Vagina (tissue), 2 donors: ENCODE data around the gene SHANK1.

Experiments
- CTCF ChIP-seq, 3 experiments: fragments of 450-650 bp in 2 of 3; fragments of 200-600 bp in 1 of 3; sonication (generic) in 1 of 3; IDR thresholded peaks; one replicate each; pipeline ENCODE4 v1.5.1; 2017 to 2019; ENCODE audit warnings: antibody characterized with exemption in 3 of 3, mild to moderate bottlenecking in 2 of 3, moderate library complexity in 2 of 3
- POLR2A ChIP-seq, 2 donors: fragments of 450-650 bp; IDR thresholded peaks; one replicate each; pipeline ENCODE4 v1.6.1; 2017; ENCODE audit warnings: antibody characterized with exemption in 2 of 2, mild to moderate bottlenecking in 2 of 2, moderate library complexity in 2 of 2

- TF ChIP-seq CTCF (IDR thresholded peaks at IDR 0.05) (no peak), POLR2A (IDR thresholded peaks at IDR 0.05) (no peak)
Measured at GRCh38 chr19:50663482-50663790, 56.2 kb downstream of the SHANK1 start.
